GM19372 (cell line): ENCODE measurements around the gene SECTM1.
"Not testable (repeated sequence)": the region's sequence is repeated elsewhere in the genome, so short reads cannot be mapped to it uniquely, and the experiment has no call there.

Experiments used
- ATAC-seq: cut with Tn5 transposase; IDR thresholded peaks from one replicate; pipeline ENCODE4 v1.9.1; 2021; ENCODE audit warnings: mild to moderate bottlenecking, low read depth, moderate library complexity; ENCODE audit not compliant: unreplicated experiment

Gene SECTM1

GRCh38 chr17:82333279-82334171 lies at the start of gene SECTM1:
Gene SECTM1, minus strand, starts transcription at chr17:82333766. Its CDS starts 6,526 bp downstream, at chr17:82327240.
- no peak for ATAC-seq

GRCh38 chr17:82382933-82383255 lies 49.3 kb upstream of the SECTM1 start:
- ATAC-seq: no peak

GRCh38 chr17:82382220-82382932 lies 48.8 kb upstream of the SECTM1 start:
- ATAC-seq: not testable (repeated sequence)

GRCh38 chr17:82381703-82382009 lies 48.1 kb upstream of the SECTM1 start:
- not testable (repeated sequence) for ATAC-seq

- ATAC-seq: no peak
These were observed 47.5 kb upstream of the SECTM1 start for GRCh38 chr17:82380860-82381702.

- ATAC-seq: no peak
These were observed 45.1 kb upstream of the SECTM1 start for GRCh38 chr17:82378741-82379021.

GRCh38 chr17:82377924-82378740 lies 44.6 kb upstream of the SECTM1 start:
- no peak for ATAC-seq

- not testable (repeated sequence) for ATAC-seq
These were observed 43.7 kb upstream of the SECTM1 start for GRCh38 chr17:82377294-82377693.

- no peak for ATAC-seq
These were observed 42.6 kb upstream of the SECTM1 start for GRCh38 chr17:82376042-82376730.

GRCh38 chr17:82375359-82376041 lies 41.9 kb upstream of the SECTM1 start:
- ATAC-seq: no peak

- no peak for ATAC-seq
These were observed 41.2 kb upstream of the SECTM1 start for GRCh38 chr17:82374626-82375331.

GRCh38 chr17:82373731-82374625 lies 40.4 kb upstream of the SECTM1 start:
- no peak for ATAC-seq

- not testable (repeated sequence) for ATAC-seq
These were observed 39.5 kb upstream of the SECTM1 start for GRCh38 chr17:82373072-82373452.

- no peak for ATAC-seq
These were observed 38.9 kb upstream of the SECTM1 start for GRCh38 chr17:82372249-82373071.

GRCh38 chr17:82371333-82372248 lies 38.0 kb upstream of the SECTM1 start, which contains the start of gene UTS2R:
Gene UTS2R, plus strand, starts transcription at chr17:82371765. Its CDS starts 2,560 bp downstream, at chr17:82374325.
- no peak for ATAC-seq
